GM12865 (cell line): ENCODE results near the gene PIAS1.

Experiments used
- DNase-seq: peaks from one replicate; pipeline ENCODE4 v3.0.0; 2010; ENCODE audit warnings: low read depth
- H3K4me3 ChIP-seq: 2 replicates; pipeline ENCODE4 v1.5.1; 2011; ENCODE audit warnings: mild to moderate bottlenecking, low read depth, low read length, control low read depth
- CTCF ChIP-seq: IDR thresholded peaks from 2 replicates; pipeline ENCODE4 v1.5.1; 2011; ENCODE audit warnings: low read length, control low read depth, low read depth, inconsistent platforms; ENCODE audit not compliant: insufficient read depth; ENCODE audit errors: missing control alignments

The PIAS1 gene

GRCh38 chr15:68227643-68228142 is 173.6 kb downstream of the PIAS1 start:
- TF ChIP-seq CTCF: no peak
- DNase-seq: no peak
- peak overlapping the region; percentile 77 for H3K4me3 ChIP-seq

GRCh38 chr15:68228143-68228970 is 174.2 kb downstream of the PIAS1 start:
- DNase-seq: peak; percentile 41
- no peak for TF ChIP-seq CTCF
- peak overlapping the region; percentile 77 for H3K4me3 ChIP-seq

- DNase-seq: peak; percentile 47
- no peak for TF ChIP-seq CTCF
- H3K4me3 ChIP-seq: peak overlapping the region; percentile 77
Observed at GRCh38 chr15:68228971-68229385, 174.9 kb downstream of the PIAS1 start.

- DNase-seq: peak; percentile 91
- TF ChIP-seq CTCF: no peak
- H3K4me3 ChIP-seq: peak within 1 kb of the TSS; percentile 77
Observed at GRCh38 chr15:68229386-68230156, 175.5 kb downstream of the PIAS1 start, which contains the start of gene CLN6. TSS of gene CLN6 (minus strand) at chr15:68229728. CDS start at chr15:68229584, 144 bp downstream.

- peak; percentile 78 for DNase-seq
- TF ChIP-seq CTCF: no peak
- peak overlapping the region; percentile 69 for H3K4me3 ChIP-seq
Observed at GRCh38 chr15:68230157-68231100, 176.3 kb downstream of the PIAS1 start.

GRCh38 chr15:68231102-68231818 is 177.1 kb downstream of the PIAS1 start:
- no peak for TF ChIP-seq CTCF
- no peak for DNase-seq
- H3K4me3 ChIP-seq: no peak overlapping the region
